CD4-positive, CD25-positive, alpha-beta regulatory T cell (primary cell): Measurements from ENCODE around the gene PSMG4. TPM values are rescaled to one million over a fixed set of nuclear protein-coding genes. Genes with fewer than 3 reads are reported as not detected.

Experiments
- polyA plus RNA-seq, 4 donors: library from polyadenylated mRNA; unstranded; fragments of 300-500 nt; fragmentation: Illumina TruSeq; gene quantifications; one replicate each; pipeline ENCODE4 v1.2.3, GENCODE V29; 2021
- total RNA-seq: library from RNA; stranded (reverse); gene quantifications from one replicate; pipeline ENCODE4 v1.2.3, GENCODE V29; 2022

The PSMG4 gene
- total and polyA plus RNA-seq, 5 donors from 2014 or later, result 18.0 to 56.8 (median 51.0) TPM

Other genes starting within 250 kb of the PSMG4 start
- 27.1 TPM for gene RIPK1, start 190.5 kb upstream of the PSMG4 start, total RNA-seq
- gene RIPK1, start 190.5 kb upstream of the PSMG4 start, polyA plus RNA-seq, result 10 to 100 TPM; 19.4 to 22.4 (median 21.2) TPM
- gene BPHL, start 140.2 kb upstream of the PSMG4 start, total RNA-seq, result 6.8 TPM
- 10 to 100 TPM in 1 of 4 donors, 1 to 10 TPM in 3; 5.8 to 13.9 (median 7.5) TPM for gene BPHL, start 140.2 kb upstream of the PSMG4 start, polyA plus RNA-seq
- 48.0 TPM for gene TUBB2A, start 101.4 kb upstream of the PSMG4 start, total RNA-seq
- 1 to 10 TPM; 4.8 to 8.0 (median 6.7) TPM for gene TUBB2A, start 101.4 kb upstream of the PSMG4 start, polyA plus RNA-seq
- 0.91 TPM for gene TUBB2B, start 31.3 kb upstream of the PSMG4 start, total RNA-seq
- under 1 TPM in 3 of 4 donors, not detected in 1; 0.09 to 0.10 (median 0.10) TPM for gene TUBB2B, start 31.3 kb upstream of the PSMG4 start, polyA plus RNA-seq
- 6.3 TPM for gene SLC22A23, start 198.1 kb downstream of the PSMG4 start, total RNA-seq
- gene SLC22A23, start 198.1 kb downstream of the PSMG4 start, polyA plus RNA-seq, result under 1 TPM; 0.24 to 0.73 (median 0.51) TPM